GM12892 (cell line): Measurements from ENCODE around the gene MAPKAPK5. TPM values are rescaled to one million over a fixed set of nuclear protein-coding genes. Genes with fewer than 3 reads are reported as not detected.
"Not testable (repeated sequence)": the region's sequence is repeated elsewhere in the genome, so short reads cannot be mapped to it uniquely, and the experiment has no call there.

ENCODE experiments used
- DNase-seq: peaks from one replicate; pipeline ENCODE4 v3.0.0; 2011; ENCODE audit not compliant: insufficient read length
- FAIRE-seq: peaks from 2 replicates; lab custom pipeline; 2011; peaks lifted over from hg19 to GRCh38; lab: Jason Lieb, UNC
- POLR2A ChIP-seq: IDR thresholded peaks from 2 replicates; pipeline ENCODE4 v1.6.1; 2011; ENCODE audit warnings: low read depth, low read length, control low read depth
- POLR2AphosphoS5 ChIP-seq: IDR thresholded peaks from 2 replicates; pipeline ENCODE4 v1.6.1; 2011; ENCODE audit warnings: low read depth, low read length, control low read depth
- TAF1 ChIP-seq: IDR thresholded peaks from 2 replicates; pipeline ENCODE4 v1.6.1; 2011; ENCODE audit warnings: low read depth, mild to moderate bottlenecking, control low read depth, low read length, borderline replicate concordance
- polyA plus RNA-seq: library from polyadenylated mRNA; unstranded; fragments of >200 nt; gene quantifications from one replicate; pipeline ENCODE4 v1.2.1, GENCODE V29; 2012; ENCODE audit warnings: missing spikeins, inconsistent platforms; ENCODE audit not compliant: missing spikeins

Gene MAPKAPK5, protein sequence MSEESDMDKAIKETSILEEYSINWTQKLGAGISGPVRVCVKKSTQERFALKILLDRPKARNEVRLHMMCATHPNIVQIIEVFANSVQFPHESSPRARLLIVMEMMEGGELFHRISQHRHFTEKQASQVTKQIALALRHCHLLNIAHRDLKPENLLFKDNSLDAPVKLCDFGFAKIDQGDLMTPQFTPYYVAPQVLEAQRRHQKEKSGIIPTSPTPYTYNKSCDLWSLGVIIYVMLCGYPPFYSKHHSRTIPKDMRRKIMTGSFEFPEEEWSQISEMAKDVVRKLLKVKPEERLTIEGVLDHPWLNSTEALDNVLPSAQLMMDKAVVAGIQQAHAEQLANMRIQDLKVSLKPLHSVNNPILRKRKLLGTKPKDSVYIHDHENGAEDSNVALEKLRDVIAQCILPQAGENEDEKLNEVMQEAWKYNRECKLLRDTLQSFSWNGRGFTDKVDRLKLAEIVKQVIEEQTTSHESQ
- 31.1 TPM for polyA plus RNA-seq

DNA sequence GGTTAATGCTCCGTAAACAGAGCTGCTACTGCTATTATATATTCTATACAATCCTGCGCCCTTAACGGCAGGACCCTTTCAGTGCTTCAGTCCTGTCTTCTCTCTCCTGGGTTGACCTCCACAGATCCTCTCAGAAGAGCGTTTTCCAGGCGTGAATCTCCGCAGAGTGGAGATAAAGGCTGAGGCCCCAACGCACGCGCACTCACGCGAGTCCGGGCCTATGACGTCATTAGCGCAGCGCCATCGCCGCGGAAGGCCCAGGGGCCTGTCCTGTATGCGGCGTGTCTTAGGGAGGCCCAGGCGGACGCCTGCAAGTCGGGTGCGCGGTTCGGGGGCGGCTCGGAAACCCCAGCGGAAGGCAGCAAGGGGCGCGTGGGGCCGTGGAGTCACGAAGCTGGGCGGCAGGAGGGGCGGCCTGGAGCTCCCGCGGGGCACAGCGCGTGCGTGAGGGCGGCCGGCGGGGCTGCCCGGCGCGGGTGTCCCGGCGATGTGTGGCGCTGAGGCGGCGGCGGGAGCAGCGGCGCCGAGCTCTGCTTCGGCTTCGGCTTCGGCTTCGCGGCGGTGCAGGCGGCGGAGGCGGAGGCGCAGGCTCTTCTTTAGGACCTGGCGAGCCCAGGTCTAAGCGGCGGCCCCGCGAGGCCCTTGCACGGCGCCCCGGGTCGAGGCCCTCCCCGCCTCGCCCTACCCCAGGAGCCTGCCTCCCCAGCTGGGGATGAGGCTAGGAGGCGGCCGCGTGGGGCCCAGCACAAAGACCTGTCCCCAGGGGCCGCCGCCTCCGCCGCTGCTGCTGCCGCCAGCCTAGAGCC lies at the start of gene MAPKAPK5:
TSS of gene MAPKAPK5 (plus strand) at position 479 of the 806 bp plus-strand sequence. CDS start 506 bp downstream, outside the sequence.
- DNase-seq (peak; percentile 91), FAIRE-seq (peak; percentile 94)
- peak; percentile 92 for TF ChIP-seq POLR2A
- peak; percentile 94 for TF ChIP-seq POLR2AphosphoS5
- TF ChIP-seq TAF1 = peak; percentile 88; the same call in 1 of the 2 replicates

- DNase-seq = no peak
- FAIRE-seq = no peak
- TF ChIP-seq POLR2AphosphoS5 (no peak), TAF1 (no peak), POLR2A (no peak)
Observed at GRCh38 chr12:111792856-111793235, 49.2 kb upstream of the MAPKAPK5 start.

DNA sequence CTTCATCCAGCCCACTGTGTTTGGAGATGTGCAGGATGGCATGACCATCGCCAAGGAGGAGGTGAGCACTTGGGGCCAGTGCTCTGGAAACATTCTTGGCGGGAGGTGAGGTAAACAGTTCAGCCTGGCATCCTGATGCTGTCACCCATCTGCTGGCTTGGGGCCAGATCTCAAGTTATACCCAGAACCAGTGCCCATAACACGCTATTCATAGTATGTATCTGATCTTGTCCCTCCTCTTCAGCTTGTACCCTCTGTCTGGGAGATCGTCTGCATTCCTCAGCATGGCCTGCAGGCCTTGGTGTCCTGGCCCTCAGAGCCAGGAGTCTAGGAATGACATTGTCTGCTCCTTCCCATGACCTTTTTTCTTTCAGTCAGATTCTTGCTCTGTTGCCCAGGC lies 43.8 kb upstream of the MAPKAPK5 start:
- DNase-seq (no peak), FAIRE-seq (no peak)
- no peak for TF ChIP-seq POLR2A
- no peak for TF ChIP-seq POLR2AphosphoS5
- TF ChIP-seq TAF1 = no peak

DNA sequence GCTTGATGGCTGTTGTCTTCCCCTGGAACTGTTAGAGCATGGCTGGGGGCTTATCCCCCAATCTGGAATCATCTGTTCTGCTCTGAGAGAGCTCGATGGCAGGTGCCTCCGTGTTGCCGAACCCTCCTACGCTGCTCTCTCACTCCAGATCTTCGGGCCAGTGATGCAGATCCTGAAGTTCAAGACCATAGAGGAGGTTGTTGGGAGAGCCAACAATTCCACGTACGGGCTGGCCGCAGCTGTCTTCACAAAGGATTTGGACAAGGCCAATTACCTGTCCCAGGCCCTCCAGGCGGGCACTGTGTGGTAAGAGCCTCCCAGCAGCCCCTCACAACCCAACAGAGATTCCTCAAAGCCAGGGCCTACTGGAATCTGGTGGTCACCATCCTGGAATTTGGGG lies 42.3 kb upstream of the MAPKAPK5 start:
- FAIRE-seq = no peak
- no peak for TF ChIP-seq TAF1
- TF ChIP-seq POLR2A = no peak
- TF ChIP-seq POLR2AphosphoS5 = no peak
- no peak for DNase-seq

DNA sequence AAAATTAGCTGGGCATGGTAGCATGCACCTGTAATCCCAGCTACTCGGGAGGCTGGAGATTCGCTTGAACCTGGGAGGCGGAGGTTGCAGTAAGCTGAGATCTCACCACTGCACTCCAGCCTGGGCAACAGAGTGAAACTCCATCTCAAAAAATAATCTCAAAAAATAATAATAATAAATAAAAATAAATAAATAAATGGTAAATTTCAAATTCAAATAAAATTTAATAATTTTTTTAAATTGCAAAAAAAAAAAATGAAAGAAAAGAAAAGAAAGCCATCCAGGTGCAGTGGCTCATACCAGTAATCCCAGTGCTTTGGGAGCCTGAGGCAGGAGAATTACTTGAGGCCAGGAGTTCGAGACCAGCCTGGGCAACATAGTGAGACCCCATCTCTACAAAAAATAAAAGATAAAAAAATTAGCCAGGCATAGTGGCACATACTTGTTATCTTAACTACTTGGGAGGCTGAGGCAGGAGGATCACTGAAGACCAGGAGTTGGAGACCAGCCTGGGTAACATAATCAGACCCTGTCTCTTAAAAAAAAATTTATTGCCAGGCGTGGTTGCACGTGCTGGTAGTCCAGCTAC lies 38.9 kb upstream of the MAPKAPK5 start:
- TF ChIP-seq POLR2AphosphoS5 (no peak), TAF1 (no peak), POLR2A (no peak)
- DNase-seq (no peak), FAIRE-seq (no peak)

- DNase-seq = no peak
- TF ChIP-seq POLR2A (no peak), TAF1 (no peak), POLR2AphosphoS5 (no peak)
- FAIRE-seq = no peak
Observed at GRCh38 chr12:111803851-111804250, 38.2 kb upstream of the MAPKAPK5 start.

DNA sequence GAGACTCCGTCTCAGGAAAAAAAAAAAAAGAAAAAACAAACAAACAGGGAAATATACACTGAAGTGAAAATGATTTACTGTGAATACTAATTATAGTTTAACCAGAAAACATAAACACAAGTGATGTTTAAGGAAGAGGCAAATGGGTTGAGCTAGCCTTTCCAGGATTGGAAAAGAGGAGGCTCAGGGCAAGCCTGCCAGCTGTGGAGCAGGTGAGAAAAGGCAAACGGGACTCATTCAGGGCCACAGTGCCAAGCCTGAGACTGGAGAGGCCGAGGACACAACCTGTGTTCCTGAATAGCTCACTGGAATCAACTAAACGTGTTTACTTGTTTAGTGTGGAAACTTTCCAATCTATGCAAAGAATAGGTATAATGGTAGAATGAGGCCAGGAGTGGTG lies 35.7 kb upstream of the MAPKAPK5 start:
- FAIRE-seq = no peak
- TF ChIP-seq TAF1 (no peak), POLR2A (no peak), POLR2AphosphoS5 (no peak)
- DNase-seq = no peak

- FAIRE-seq (no peak), DNase-seq (no peak)
- no peak for TF ChIP-seq POLR2A
- no peak for TF ChIP-seq TAF1
- TF ChIP-seq POLR2AphosphoS5 = no peak
Observed at GRCh38 chr12:111807232-111807631, 34.8 kb upstream of the MAPKAPK5 start.

DNA sequence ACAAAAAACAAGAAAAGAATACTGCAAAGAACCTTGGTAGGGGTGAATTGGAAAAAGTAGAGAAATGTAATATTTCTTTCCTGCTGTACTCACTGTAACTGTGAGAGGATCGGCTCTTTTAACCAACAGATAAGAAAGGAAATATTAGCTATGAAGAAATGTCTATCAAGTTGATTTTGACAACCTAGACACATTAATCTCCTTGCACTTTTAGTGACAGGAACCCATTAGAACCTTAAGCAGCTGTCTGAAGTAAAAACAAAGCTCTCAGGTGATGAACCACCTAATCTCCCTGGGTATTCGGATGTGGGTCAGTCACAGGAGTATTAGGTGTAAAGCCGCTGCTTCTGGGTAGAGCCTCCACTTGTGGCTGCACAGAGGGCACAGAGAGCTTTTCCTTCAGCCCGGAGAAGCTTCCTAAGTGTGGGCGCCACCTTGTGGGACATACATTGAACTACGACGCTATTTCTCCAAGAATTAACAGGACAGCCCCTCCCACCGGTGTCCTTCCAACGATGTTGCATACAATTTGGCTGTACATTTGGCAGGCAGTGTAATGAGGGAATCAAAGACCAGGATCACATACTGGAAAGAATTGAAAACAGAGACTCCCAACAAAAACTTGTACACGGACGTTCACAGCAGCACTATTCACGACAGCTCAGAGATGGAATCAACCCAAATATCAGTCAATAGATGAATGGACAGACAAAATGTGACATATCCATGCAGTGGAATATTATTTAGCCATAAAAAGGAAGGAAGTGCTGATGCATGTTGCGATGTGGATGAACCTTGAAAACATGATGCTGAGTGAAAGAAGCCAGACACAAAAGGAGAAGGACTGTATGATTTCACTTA lies 28.9 kb upstream of the MAPKAPK5 start:
- peak; percentile 63 for DNase-seq
- peak; percentile 93 for FAIRE-seq
- TF ChIP-seq POLR2A (no peak), TAF1 (no peak), POLR2AphosphoS5 (no peak)

GRCh38 chr12:111816065-111816615 lies 25.9 kb upstream of the MAPKAPK5 start:
- FAIRE-seq = no peak

GRCh38 chr12:111816898-111817297 lies 25.1 kb upstream of the MAPKAPK5 start:
- DNase-seq, FAIRE-seq: not testable (repeated sequence)

More at GRCh38 chr12:111816065-111816615, 25.9 kb upstream of the MAPKAPK5 start:
- no peak for DNase-seq
- TF ChIP-seq POLR2A (no peak), POLR2AphosphoS5 (no peak)
